Smooth muscle cell (in vitro differentiated cells): Measurements from ENCODE around the gene CNTNAP5. TPM values are rescaled to one million over a fixed set of nuclear protein-coding genes. Genes with fewer than 3 reads are reported as not detected.

ENCODE experiments used
- DNase-seq: peaks from one replicate; lab custom pipeline; 2025; ENCODE audit not compliant: unreplicated experiment; lab: John Stamatoyannopoulos, UW
- H2AFZ ChIP-seq: fragments of 200-600 bp; sonication (generic); 2 replicates; pipeline ENCODE4 v1.6.0; 2016; ENCODE audit warnings: antibody characterized with exemption, low read depth, mild to moderate bottlenecking
- H3F3A ChIP-seq: fragments of 200-600 bp; sonication (generic); 2 replicates; pipeline ENCODE4 v1.6.0; 2017; ENCODE audit warnings: antibody characterized with exemption, low read depth
- H3K27ac ChIP-seq: fragments of 200-600 bp; sonication (generic); 2 replicates; pipeline ENCODE4 v1.5.1; 2016; ENCODE audit warnings: low read depth, mild to moderate bottlenecking
- H3K27me3 ChIP-seq: fragments of 200-600 bp; sonication (generic); 2 replicates; pipeline ENCODE4 v1.6.1; 2016; ENCODE audit warnings: low read depth, mild to moderate bottlenecking
- H3K36me3 ChIP-seq: fragments of 200-600 bp; sonication (generic); 2 replicates; pipeline ENCODE4 v1.5.1; 2016; ENCODE audit warnings: low read depth
- H3K4me1 ChIP-seq: fragments of 200-600 bp; sonication (generic); 2 replicates; pipeline ENCODE4 v1.5.1; 2016; ENCODE audit warnings: low read depth
- H3K4me2 ChIP-seq: fragments of 200-600 bp; sonication (generic); 2 replicates; pipeline ENCODE4 v1.6.0; 2016; ENCODE audit warnings: mild to moderate bottlenecking
- H3K4me3 ChIP-seq: fragments of 200-600 bp; sonication (generic); 2 replicates; pipeline ENCODE4 v1.5.1; 2016; ENCODE audit warnings: mild to moderate bottlenecking
- H3K79me2 ChIP-seq: fragments of 200-600 bp; sonication (generic); 2 replicates; pipeline ENCODE4 v1.6.0; 2016; ENCODE audit warnings: low read depth, mild to moderate bottlenecking
- H3K9ac ChIP-seq: fragments of 200-600 bp; sonication (generic); 2 replicates; pipeline ENCODE4 v1.6.0; 2016; ENCODE audit warnings: low read depth
- H3K9me3 ChIP-seq: fragments of 200-600 bp; sonication (generic); replicated peaks from 2 replicates; pipeline ENCODE4 v1.5.1; 2016; ENCODE audit warnings: low read depth
- H4K20me1 ChIP-seq: fragments of 200-600 bp; sonication (generic); 2 replicates; pipeline ENCODE4 v1.6.0; 2016; ENCODE audit warnings: low read depth
- CTCF ChIP-seq: fragments of 200-600 bp; sonication (generic); IDR thresholded peaks from 2 replicates; pipeline ENCODE4 v1.5.1; 2017; ENCODE audit warnings: borderline replicate concordance, mild to moderate bottlenecking, antibody characterized with exemption; ENCODE audit not compliant: insufficient read depth, poor library complexity, severe bottlenecking
- WGBS: methylation state at CpG from one replicate; pipeline ENCODE4 v1.1.7; 2016; ENCODE audit warnings: low lambda C conversion rate; 5-methylcytosine and 5-hydroxymethylcytosine counted together
- polyA plus RNA-seq: library from polyadenylated mRNA; unstranded; fragments of >200 nt; fragmentation: Nextera tagmentation; extraction: Ambion mirVana; gene quantifications from 2 replicates; pipeline ENCODE4 v1.2.1, GENCODE V29; 2016
- total RNA-seq: library from RNA; depleted of rRNA; stranded (reverse); fragments of >200 nt; gene quantifications from 2 replicates; pipeline ENCODE4 v1.2.3, GENCODE V29; 2014

The CNTNAP5 gene
- total and polyA plus RNA-seq, 2 experiments from 2014 or later, result not detected

- no peak for DNase-seq
- Histone ChIP-seq H3K79me2 (no peaks in the 10 kb centered on the region), H3K4me2 (no peak overlapping the region), H3F3A (no peaks in the 10 kb centered on the region), H2AFZ (no peak overlapping the region), H3K4me3 (no peak overlapping the region), H3K9me3 (no peaks in the 10 kb centered on the region), H3K27ac (no peak overlapping the region), H3K36me3 (no peaks in the 10 kb centered on the region), H3K4me1 (no peaks in the 10 kb centered on the region), H3K9ac (no peak overlapping the region), H4K20me1 (no peaks in the 10 kb centered on the region), H3K27me3 (no peaks in the 10 kb centered on the region)
- no peak for TF ChIP-seq CTCF
- WGBS, result 97% methylated on average over 2 of the region's 2 CpGs
These were observed 310.0 kb downstream of the CNTNAP5 start for GRCh38 chr2:124335058-124335457.

GRCh38 chr2:124339709-124340108 is 314.6 kb downstream of the CNTNAP5 start:
- no peaks in the 10 kb centered on the region for H3F3A ChIP-seq
- no peaks in the 10 kb centered on the region for H3K79me2 ChIP-seq
- TF ChIP-seq CTCF, result no peak
- 65% methylated on average over 2 of the region's 2 CpGs for WGBS
- H4K20me1 ChIP-seq, result no peaks in the 10 kb centered on the region
- no peaks in the 10 kb centered on the region for H3K9me3 ChIP-seq
- H3K36me3 ChIP-seq, result no peaks in the 10 kb centered on the region
- H3K4me2 ChIP-seq, result no peak overlapping the region
- no peak overlapping the region for H2AFZ ChIP-seq
- no peaks in the 10 kb centered on the region for H3K27me3 ChIP-seq
- no peak overlapping the region for H3K9ac ChIP-seq
- H3K27ac ChIP-seq, result no peak overlapping the region
- H3K4me1 ChIP-seq, result no peaks in the 10 kb centered on the region
- no peak for DNase-seq
- no peak overlapping the region for H3K4me3 ChIP-seq

GRCh38 chr2:124343827-124344498 is 318.9 kb downstream of the CNTNAP5 start:
- no peaks in the 10 kb centered on the region for H3K27me3 ChIP-seq
- 91% methylated on average over 4 of the region's 4 CpGs for WGBS
- DNase-seq, result no peak
- no peak overlapping the region for H3K4me2 ChIP-seq
- H3K27ac ChIP-seq, result no peak overlapping the region
- H3K9ac ChIP-seq, result no peak overlapping the region
- H3K9me3 ChIP-seq, result no peaks in the 10 kb centered on the region
- H3K79me2 ChIP-seq, result no peaks in the 10 kb centered on the region
- no peak overlapping the region for H2AFZ ChIP-seq
- no peaks in the 10 kb centered on the region for H3K4me1 ChIP-seq
- H4K20me1 ChIP-seq, result no peaks in the 10 kb centered on the region
- no peaks in the 10 kb centered on the region for H3F3A ChIP-seq
- no peaks in the 10 kb centered on the region for H3K36me3 ChIP-seq
- TF ChIP-seq CTCF, result no peak
- H3K4me3 ChIP-seq, result no peak overlapping the region

GRCh38 chr2:124347209-124347608 is 322.1 kb downstream of the CNTNAP5 start:
- no peak for DNase-seq
- Histone ChIP-seq H2AFZ (no peak overlapping the region), H3K9me3 (no peaks in the 10 kb centered on the region), H3K27ac (no peak overlapping the region), H3K4me2 (no peak overlapping the region), H3K27me3 (no peaks in the 10 kb centered on the region), H3K4me1 (no peaks in the 10 kb centered on the region), H3K9ac (no peak overlapping the region), H4K20me1 (no peaks in the 10 kb centered on the region), H3K4me3 (no peak overlapping the region), H3F3A (no peaks in the 10 kb centered on the region), H3K36me3 (no peaks in the 10 kb centered on the region), H3K79me2 (no peaks in the 10 kb centered on the region)
- 66% methylated on average over 7 of the region's 7 CpGs for WGBS
- TF ChIP-seq CTCF, result no peak
